HG02973 (cell line): ENCODE data around the gene TGFB1.

ENCODE experiments used
- ATAC-seq: cut with Tn5 transposase; IDR thresholded peaks from one replicate; pipeline ENCODE4 v1.9.1; 2021; ENCODE audit warnings: moderate library complexity; ENCODE audit not compliant: unreplicated experiment

TGFB1 gene

DNA sequence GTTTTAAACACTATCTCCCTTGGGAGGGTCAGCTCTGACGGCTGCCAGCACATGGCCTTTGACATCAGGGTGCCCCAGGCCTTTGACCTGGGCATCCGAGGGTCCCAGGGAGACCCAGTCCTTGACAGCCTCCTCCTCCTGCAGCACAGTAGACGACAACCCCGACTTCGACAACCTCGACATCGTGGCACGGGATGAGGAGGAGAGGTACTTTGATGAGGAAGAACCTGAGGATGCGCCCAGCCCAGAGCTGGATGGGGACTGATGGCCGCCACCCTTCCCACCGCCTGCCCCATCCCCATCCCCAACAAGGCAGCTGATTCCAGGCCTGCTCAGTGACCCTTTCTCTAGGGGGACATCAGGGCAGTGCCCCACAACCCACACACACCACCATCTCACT lies 31.3 kb downstream of the TGFB1 start:
- ATAC-seq = no peak

DNA sequence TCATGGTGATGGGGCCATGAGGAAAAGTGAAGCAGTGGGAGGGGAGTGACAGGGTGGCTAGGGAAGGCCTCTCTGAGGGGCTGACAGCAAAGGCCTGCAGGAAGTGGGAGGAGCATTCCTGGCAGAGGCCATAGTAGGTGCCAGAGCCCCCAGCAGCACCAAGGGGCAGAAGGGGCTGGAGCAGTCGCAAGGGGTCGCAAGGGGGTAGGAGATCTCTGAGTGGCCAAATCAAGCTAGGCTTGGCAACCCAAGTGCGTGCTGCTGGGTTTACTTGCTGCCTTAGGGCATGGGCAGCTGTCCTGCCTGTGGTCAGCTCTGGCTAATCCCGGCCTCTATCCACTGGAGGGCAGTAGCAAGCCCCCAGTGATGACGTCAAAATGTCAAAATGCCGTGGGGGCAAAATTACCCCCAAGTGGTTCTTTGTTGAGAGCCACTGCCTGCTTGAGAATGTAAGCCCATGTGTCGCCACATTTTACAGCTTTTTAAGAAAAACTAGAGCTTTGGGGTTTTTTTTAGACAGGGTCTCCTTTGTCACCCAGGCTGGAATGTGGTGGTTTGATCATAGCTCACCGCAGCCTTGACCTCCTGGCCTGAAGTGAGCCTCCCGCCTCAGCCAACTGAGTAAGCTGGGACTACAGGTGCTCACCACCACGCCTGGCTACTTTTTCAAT lies 32.0 kb downstream of the TGFB1 start:
- ATAC-seq = no peak

DNA sequence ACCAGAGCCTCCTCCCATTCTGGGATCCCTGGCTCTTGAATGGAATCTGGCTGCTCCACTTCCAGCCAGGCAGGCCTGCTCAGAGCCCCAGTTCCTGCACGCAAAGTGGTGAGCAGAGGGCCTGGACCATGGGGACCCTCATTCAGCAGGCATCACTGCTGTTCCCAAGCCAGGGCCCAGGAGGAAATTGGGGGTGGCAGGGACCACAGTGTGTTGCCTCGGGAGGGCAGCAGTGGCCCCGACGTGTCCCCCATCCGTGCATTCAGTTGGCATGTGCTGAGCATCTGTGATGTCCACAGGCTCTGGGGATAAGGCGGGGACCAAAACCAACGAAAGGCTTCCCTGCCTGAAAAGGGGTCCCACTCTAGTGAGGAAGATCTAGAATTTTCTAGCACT lies 32.5 kb downstream of the TGFB1 start:
- ATAC-seq = no peak

DNA sequence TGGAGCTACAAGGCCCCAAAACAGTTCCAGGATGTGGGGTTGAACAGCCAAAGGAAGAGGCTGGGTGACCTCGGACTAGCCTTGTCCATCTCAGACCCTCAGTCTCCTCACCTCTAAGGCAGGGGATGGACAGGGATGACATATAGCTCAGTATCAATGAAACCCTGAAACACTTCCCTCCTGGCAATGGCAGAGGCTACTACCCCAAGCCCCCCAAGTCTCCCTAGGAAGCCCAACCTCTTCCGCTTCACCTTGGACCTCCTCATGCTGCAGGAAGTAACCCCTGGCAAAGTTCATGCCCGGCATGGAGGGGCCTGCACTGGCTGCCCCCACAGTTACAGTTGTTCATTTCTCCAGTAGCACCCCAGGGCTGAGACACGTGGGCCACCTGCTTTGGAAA lies 33.2 kb downstream of the TGFB1 start:
- ATAC-seq = no peak

DNA sequence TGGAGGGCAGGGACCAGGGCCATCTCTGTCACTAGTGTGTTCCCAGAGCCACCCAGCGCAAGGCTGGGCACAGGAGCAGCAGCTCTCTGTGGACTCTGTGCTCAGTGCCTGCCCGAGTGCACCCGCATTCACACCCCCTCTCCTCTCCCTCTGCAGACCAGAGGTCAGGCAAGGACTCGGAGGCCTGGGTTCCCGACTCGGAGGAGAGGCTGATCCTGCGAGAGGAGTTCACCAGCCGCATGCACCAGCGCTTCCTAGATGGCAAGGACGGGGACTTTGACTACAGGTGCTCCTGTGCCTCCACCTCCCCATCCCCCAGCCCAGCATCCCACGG lies 33.6 kb downstream of the TGFB1 start:
- no peak for ATAC-seq

DNA sequence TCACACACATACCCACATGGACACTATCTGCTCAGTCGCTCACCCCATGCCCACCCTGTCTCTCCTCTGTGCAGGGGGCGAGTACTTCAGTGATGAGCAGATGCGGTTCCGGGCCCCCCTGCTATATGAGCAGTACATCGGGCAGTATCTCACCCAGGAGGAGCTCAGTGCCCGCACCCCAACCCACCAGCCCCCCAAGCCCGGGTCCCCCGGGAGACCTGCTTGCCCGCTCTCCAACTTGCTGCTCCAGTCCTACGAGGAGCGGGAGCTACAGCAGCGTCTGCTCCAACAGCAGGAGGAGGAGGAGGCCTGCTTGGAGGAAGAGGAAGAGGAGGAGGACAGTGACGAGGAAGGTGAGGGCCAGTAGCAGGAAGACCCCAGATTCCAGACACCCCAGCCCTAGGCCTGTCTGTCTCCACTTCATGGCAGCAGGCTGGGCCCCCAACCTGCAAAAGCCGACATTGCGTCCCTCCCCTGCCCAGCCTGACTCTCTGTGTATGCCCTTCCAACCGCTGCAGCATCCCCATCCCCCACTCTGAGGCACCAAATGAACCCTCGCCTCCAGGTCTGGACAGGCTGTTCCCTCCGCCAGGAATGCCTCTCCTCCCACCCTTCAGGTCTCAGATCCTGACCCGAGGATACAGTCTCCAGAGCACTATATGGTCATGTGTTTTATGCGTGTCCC lies 34.1 kb downstream of the TGFB1 start:
- ATAC-seq = no peak

DNA sequence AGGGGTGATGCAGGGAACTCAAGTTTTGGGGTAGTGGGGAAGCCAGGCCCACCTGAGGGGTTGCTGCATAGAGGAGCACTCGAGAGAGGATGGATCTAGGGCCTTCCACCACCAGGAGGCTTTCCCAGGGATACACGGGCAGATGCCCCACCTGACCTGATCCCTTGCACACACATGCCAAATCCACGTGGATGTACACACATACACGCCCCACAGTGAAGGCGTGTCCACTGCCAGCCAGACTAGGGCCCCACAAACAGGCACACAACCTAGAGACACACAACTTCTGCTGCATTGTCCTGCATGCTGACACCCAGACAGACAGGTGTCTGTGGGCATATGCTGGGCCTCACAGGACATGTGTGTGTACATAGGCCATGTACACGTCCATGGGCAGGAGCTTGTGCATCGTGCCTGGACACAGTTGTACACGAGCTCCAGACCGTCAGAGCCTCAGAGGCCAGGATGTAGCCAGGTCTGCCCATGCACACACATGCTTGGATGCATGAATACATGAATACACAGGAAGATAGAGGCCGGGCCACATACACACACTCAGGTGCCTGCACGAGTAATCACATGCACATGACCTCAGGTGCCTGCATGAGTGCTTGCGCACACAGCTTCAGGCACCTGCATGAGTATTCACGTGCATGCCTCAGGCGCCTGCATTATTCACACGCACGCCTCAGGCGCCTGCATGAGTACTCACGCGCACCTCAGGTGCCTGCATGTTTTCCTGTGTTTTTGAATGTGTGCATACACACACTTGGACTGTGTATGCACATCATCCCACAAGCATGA lies 34.8 kb downstream of the TGFB1 start:
- no peak for ATAC-seq

DNA sequence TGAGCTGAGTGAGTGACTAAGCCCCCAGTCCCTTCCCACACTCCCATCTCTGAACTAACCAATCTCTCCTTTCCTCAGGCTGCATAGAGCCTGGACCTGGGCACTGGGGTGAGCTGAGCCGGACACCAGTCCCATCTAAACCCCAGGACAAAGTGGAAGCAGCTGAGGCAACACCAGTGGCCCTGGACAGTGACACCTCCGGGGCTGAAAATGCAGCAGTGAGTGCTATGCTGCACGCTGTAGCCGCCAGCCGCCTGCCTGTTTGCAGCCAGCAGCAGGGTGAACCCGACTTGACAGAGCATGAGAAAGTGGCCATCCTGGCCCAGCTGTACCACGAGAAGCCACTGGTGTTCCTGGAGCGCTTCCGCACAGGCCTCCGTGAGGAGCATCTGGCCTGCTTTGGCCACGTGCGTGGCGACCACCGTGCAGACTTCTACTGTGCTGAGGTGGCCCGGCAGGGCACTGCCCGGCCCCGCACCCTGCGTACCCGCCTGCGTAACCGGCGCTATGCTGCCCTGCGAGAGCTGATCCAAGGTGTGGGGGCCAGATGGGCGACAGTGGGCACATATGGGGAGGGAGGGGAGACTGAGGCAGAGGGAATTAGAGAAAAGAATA lies 37.3 kb downstream of the TGFB1 start:
- no peak for ATAC-seq

DNA sequence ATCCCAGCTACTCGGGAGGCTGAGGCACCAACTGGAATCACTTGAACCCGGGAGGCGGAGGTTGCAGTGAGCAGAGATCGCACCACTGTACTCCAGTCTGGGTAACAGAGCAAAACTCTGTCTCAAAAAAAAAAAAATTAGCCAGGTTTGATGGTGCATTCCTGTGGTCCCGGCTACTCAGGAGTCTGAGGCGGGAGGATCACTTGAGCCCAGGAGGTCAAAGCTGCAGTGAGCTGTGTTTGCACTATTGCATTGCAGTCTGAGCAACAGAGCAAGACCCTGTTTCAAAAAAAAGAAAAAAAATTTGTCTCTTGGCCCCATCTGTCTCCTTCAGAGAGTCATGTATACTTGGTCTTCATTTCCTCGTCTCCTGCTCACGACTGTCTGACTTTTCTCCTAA lies 42.1 kb downstream of the TGFB1 start:
- no peak for ATAC-seq

DNA sequence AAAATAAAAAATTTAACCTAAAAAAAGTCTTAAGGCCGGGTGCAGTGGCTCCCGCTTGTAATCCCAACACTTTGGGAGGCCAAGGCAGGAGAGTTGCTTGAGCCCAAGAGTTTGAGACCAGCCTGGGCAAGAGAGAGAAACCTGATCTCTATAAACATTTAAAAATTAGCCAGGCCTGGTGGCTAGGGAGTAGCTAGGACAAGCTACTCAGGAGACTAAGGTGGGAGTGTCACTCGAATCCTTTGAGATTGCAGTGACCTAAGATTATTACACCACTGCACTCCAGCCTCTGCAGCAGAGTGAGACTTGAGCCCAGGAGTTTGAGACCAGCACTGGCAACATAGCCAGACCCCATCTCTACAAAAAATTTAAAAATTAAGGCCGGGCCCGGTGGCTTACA lies 42.6 kb downstream of the TGFB1 start:
- ATAC-seq = no peak

DNA sequence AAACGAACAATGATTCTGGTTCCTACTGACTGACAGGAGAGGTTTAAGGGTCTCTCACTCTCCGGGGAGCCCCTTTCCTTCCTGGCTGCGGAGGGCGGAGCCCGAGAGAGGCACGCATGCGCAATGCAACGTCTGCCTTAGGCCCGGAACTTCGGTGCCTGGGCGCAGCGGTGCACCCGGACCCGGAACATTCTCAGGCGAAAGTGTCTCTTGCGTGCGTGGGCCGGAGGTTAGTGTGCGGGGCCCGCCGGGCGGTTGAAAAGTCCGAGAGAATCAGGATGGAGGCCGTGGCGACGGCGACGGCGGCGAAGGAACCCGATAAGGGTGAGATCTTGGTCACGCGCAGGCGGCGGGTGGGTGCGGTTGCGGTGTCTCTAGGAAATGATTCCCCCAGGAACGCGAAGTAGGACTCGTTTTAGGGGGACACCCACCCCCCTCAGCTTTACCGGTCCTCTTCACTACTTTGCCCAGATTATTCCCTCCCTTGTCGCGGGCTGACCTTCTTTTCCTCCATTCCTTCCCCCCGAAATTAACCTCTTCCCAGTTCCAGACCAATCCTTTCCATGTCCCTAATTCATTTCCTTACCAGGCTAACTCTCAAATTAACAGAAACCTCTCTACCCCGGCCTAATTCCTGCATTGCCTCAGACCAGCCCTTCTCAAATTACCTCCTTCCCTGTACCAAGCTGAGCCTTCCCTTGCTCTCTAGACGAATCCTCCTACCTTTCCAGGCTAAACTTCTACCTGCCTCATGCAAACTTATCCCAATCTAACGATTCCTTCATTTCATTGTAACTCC lies 43.5 kb downstream of the TGFB1 start, which contains the start of gene CCDC97:
TSS of gene CCDC97 (plus strand) at position 140 of the 799 bp plus-strand sequence. CDS start at position 279, 139 bp downstream.
- peak; percentile 60 for ATAC-seq

DNA sequence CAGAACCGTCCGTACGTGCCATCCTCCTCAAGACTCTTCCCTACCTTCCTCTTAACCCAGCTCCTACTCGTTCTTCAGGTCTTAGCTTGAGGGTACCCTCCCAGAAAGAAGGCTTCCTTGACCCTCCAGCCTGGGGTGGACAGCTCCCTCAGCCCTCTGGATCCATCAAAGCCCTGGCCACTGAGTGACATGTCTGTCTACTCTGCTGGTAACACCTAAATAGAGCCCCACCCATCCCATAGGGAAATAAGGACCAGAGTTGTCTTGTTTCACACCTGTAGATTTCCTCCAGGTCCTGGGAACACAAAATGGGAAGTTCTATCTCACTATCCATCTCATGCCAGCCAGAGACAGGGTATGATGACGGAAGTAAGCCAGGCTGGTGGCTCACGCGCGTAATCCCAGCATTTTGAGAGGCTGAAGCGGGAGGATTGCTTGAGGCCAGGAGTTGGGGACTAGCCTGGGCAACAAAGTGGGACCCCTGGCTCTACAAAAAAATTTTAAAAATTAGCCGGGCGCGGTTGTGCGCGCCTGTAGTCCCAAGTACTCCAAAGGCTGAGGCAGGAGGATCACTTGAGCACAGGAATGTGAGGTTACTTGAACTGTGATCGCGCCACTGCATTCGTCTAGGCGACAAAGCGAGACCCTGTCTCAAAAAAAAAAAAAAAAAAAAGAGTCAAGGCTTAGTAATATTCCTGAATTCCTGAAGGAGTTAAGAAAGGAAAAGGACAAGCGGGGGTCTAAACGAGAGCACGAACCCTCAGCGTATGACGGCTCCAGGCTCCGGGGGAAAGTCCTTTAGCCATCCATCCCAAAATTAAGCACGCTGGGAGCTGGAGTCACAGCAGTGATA lies 44.3 kb downstream of the TGFB1 start:
- no peak for ATAC-seq

DNA sequence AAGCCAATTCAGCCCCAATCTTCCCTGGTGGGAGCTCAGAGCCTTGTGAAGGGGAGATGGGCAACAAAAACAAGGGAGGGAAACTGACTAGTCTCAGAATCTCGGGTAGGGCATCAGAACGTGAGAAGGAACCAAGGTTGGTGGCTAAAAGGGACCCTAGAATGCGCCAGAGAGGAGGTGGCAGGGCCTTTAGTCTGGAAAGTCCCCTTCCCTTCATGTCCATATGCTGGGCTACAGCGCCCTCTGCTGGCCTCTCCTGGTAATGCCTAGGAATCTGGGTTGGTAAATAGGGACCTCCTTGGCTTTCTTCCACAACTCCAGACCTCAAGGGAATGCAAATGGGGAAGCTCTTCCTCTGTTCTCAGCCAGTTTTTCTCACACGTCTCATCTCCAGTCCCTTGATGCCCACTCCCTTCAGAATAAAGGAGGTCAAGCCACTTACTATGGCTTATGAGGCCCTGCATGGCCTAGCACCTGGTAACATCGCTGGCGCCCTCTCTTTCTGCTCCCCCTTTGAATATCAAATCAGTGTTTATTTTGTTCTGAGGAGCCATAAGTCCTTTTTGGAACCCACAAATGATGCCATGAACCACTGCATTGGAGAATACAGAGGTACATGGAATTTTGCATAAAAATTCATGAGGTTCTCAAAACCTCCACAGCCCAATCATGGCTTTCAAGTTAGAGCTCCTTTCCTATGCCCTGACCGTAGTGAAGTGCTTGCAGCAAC lies 45.1 kb downstream of the TGFB1 start:
- peak; percentile 38 for ATAC-seq

DNA sequence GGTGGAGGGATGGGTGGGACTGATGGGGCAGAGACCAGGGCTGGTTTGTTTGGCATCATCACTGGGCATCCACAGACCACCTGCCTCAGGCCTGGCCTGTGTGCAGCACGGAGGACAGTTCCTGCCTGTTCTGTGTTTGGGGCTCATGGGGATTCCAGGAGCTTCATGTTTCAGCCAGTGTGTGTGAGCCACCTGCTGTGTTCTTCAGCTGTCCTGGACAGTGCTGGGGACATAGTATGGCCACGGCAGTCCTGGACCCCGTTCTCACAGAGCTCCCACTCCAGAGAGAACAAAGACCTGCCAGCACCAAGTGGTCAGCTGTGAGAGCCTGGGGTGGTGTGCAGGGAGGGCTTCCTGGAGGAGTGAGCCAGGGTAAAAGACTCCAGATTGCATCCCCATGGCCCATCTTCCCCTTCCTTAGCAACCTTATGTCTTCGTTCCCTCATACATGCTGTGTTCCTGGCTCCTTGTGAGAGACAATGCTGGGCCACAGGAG lies 45.7 kb downstream of the TGFB1 start:
- ATAC-seq = no peak

DNA sequence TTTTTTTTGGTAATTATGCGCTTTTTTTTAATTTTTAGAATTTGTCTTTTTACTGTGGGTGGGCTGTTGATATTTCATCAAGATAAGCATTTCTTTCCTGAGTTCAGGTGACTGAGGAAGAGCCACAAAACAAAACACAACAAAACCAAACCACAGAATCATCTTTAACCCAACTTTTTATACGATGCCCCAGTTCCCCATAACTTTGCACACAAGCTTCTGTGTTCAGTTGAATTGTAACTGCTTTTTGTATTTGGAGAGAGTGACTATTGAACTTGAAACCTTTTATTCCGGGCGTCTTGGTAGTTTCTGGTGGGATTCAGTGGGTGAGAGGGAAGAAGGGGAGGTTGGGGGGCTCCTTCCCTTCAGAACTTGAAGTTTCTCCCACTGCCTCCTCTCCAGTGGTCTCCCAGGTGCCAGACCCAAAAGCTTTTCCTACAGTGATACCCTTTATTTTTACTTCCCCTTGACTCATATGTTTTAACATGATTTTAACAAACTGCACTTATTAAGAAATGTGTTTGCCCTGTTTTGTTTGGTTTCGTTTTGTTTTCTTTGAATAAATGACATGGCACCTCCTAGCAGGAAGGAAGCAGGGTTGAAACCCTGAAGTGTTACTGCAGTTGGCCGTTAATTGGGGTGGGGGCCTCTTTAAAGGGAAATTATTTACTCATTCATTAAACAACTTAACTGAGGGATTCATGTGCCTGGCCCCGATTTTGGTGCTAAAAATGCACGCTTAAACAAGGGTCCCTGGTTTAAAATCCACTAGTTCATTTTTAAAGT lies 46.4 kb downstream of the TGFB1 start:
- no peak for ATAC-seq

DNA sequence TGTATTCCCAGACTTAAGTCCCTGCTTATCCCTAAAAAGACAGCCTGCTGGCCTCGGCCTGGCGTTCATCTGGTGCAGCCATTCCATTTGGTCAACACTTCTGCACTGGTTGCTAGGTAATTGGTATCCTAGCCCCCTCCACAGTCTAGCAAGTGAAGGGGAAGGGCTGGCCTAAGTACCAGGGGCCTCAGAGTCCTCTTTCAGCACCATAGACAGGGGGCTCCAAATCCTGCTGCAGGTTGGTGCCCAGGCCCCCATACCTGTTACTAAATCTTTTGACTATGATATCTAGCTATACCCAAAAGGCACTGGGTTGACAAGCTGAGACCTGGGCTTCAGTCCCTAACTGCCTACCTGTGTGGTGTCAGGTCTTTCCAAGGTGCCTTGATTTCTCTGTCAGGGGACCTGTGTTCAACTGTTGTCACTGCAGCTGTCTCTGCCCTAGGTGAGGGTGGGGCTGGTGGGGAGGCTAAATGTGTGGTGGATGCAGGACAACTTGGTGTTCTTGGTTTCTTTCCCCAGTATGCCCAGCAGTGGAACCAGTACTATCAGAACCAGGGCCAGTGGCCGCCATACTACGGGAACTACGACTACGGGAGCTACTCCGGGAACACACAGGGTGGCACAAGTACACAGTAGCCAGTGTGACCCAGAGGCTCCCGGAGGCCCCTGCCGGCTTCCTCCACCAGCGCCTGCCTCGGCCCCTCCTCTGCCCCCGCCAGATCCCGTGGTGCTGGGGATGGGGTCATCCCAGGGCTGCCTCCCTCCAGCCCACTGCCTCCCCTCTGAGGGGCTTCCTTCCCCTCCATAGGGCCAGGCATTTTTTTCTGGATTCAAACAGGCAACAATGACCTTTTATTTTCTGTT lies 47.6 kb downstream of the TGFB1 start:
- no peak for ATAC-seq
